ENCODE measurements around the gene CLIP3.
"Not testable (repeated sequence)": the region's sequence is repeated elsewhere in the genome, so short reads cannot be mapped to it uniquely, and the experiment has no call there.

Gene CLIP3, protein sequence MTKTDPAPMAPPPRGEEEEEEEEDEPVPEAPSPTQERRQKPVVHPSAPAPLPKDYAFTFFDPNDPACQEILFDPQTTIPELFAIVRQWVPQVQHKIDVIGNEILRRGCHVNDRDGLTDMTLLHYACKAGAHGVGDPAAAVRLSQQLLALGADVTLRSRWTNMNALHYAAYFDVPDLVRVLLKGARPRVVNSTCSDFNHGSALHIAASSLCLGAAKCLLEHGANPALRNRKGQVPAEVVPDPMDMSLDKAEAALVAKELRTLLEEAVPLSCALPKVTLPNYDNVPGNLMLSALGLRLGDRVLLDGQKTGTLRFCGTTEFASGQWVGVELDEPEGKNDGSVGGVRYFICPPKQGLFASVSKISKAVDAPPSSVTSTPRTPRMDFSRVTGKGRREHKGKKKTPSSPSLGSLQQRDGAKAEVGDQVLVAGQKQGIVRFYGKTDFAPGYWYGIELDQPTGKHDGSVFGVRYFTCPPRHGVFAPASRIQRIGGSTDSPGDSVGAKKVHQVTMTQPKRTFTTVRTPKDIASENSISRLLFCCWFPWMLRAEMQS

GRCh38 chr19:36032251-36033104 is at the start of gene CLIP3:
TSS of gene CLIP3 (minus strand) at chr19:36032873. CDS start at chr19:36032357, 516 bp downstream.
- no peak for DNase-seq

DNA sequence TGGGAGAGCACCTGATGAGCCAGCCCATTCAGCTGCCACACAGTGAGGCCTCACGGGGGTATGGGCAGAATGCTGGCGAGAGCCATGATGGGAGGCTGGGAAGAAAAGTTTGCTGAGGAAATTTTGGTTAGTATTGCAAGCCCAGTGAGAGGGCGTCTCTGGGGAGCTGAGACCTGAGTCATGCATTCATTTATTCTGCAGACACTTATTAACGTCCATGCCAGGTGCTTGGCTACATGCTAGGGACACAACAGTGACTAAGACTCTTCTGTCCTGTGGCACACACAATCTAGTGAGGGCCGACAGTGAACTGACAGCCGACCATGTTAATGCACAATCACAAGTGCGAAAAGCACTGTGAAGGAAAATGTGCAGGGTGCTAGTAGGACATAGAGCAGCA is 49.2 kb upstream of the CLIP3 start:
- DNase-seq, result no peak

DNA sequence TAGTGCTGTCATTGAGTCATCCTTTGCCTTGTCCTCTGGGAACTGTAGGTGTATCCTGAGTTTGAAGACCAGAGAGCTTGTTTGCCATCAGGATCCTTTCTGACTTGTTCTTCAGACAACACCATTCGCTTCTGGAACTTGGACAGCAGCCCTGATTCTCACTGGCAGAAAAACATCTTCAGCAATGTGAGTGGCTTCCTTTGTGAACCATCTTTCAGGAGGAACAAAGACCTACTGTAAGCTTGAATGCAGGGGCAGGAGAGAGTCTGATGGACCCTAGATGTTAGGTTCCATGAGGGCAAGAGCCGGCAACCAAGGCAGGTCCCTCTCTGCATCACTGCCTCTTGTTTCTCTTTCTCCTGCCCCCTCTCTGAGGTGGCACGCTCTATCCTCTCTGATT is 48.7 kb upstream of the CLIP3 start:
- no peak for DNase-seq

- DNase-seq, result no peak
Observed at GRCh38 chr19:36079389-36079945, 46.8 kb upstream of the CLIP3 start.

GRCh38 chr19:36073121-36073876 is 40.6 kb upstream of the CLIP3 start:
- DNase-seq, result no peak

DNA sequence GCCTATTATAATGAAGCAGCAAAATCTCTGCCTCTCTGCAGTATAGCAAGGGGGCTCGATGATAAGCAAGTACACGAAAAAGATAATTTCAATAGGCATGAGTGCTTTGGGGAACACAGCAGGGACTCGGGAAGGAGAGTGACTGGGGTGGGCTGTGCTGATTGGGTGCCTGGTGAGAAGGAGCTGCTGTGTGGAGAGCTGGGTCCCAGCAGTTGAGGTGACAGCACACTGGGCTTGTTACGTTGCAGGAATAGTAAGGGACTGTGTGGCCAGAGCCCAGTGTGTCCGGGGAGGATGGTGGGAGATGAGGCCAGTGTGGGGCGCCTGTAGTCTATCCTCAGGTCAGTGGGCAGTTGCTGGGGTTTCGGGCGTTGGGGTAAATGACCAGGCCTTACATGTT is 39.4 kb upstream of the CLIP3 start:
- DNase-seq, result no peak

- not testable (repeated sequence) for DNase-seq
Observed at GRCh38 chr19:36068810-36069499, 36.3 kb upstream of the CLIP3 start.

- DNase-seq, result no peak
Observed at GRCh38 chr19:36067681-36068080, 35.0 kb upstream of the CLIP3 start.

DNA sequence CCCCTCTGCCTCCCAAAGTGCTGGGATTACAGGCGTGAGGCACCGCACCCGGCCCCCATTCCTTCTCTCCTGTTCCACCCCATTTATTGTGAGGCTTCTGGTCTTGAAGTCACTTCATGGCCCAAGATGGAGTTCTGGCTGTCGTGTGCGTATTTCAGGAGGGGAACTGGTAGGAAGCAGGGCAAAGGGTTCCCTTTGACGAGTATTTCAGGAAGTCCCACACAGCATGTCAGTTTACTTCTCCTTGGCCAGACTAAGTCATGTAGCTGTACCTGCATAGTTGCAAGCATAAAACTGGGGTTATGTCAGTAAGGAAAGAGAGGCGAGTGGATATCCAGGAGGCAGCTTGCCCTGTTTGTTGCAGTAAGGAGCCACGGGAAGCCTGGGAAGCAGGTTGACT is 32.2 kb upstream of the CLIP3 start:
- no peak for DNase-seq

DNA sequence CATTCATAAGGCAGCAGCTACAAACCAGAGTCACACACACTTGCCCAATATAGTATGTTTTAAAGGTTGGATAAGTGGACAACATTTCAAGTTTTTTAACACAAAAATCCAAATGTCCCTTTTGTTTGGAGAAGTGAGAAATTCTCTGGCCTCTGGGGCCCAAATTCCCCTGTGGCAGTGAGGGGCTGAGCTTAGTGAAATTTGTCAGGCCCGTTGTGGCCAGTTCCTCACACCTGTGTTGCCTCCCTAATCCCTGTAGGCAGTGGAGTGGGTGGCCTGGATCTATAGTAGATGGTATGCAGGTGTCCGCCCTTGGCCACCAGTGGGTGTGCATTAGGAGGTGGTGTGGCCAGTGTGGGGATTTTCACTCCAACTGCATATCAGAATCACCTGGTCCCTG is 28.7 kb upstream of the CLIP3 start:
- no peak for DNase-seq

DNA sequence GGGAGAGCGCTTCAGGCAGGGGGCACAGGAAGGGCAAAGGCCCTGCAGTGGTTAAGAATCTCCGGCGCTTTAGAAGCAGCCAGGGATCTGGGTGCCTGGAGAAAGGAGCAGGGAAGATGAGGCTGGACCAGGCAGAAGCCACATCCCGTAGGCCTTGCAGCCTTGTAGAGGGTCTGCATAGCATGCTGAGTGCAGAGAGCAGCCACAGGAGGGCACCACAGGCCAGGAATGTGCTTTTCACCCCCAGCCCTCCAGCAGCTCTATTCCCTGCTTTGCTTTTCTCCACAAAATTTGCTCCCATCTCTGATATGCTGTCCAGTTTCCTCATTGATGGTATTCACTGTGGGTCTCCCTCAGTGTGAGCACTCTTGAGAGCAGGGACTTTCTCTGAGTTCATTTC is 27.8 kb upstream of the CLIP3 start:
- DNase-seq, result no peak

- DNase-seq, result no peak
Observed at GRCh38 chr19:36059180-36059910, 26.7 kb upstream of the CLIP3 start.

GRCh38 chr19:36058481-36059179 is 26.0 kb upstream of the CLIP3 start:
- DNase-seq, result no peak

DNA sequence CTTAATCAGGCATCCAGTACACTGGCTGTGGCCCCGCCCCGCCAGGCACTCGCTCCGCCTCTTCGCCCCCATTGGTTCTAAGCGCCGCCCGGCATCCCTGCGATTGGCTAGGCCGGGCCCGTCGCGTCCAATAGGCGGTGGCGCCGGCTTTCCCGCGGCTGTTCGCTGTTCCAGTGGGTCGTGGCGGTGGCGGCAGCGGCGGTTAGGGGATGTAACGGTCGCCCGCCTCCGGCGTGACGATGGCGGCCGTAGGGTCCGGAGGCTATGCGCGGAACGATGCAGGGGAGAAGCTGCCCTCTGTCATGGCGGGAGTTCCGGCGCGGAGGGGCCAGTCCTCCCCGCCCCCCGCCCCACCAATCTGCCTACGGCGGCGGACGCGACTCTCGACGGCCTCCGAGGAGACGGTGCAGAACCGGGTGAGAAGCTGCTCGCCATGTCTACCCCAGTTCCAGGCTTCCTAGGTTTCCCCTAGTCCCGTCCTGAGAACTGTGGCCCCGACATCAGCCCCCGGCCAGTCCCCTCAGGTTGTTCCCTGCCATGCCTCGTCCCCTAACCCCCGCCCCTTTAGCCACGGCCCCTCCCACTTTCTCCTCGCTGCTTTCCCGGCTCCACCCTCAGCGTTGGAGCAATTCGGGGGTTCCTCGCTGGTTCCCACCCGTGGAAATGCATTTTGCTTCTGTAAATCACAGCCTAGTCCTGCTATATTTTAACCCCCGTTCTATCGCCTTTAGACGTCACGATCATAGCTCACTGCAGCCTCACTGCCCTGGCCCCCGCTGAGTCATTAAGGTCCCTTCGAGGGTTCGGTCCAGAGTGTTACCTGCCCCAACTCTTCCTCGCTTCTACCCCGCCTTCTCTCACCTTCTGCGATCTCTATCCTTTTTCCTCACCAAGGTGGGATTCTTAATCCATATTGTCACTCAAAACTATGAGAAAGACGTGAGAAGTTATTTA is 22.3 kb upstream of the CLIP3 start, which contains the start of gene WDR62:
TSS of gene WDR62 (plus strand) at position 165 of the 954 bp plus-strand sequence. CDS start at position 240, 75 bp downstream.
- DNase-seq, result peak; percentile 43

DNA sequence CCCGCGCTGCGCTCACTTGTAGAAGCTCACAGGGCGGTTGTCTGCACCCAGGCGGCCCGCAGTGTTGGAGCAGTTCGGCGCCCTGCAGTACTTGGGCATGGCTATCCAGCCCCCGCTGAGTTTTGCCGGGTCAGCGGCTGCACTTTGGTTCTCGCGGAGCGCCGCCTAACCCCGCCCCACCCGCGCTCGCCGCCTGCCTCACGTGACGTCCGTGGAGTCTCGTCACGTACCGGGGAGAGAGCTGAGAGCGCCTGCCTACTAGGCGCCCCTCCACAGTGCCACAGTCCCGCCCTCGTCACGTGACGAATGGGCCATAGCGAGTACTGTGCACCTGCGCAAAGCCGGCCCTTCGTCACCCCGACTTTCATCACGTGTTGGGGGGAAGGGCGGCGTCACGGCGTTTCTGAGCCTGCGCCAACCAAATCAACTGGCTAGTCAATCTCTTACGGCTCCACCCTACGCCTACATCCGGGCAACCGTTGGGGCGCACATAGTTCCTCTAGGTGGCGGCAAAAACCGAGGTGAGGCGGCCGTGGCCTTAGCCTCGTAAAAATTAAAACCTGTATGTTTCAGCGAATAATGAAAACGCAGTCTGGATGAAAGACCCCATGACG is 21.6 kb upstream of the CLIP3 start, which contains the start of gene THAP8:
TSS of gene THAP8 (minus strand) at position 167 of the 614 bp plus-strand sequence. CDS start at position 99, 68 bp downstream.
- DNase-seq, result peak; percentile 83

GRCh38 chr19:36051637-36052036 is 19.0 kb upstream of the CLIP3 start:
- DNase-seq, result no peak

DNA sequence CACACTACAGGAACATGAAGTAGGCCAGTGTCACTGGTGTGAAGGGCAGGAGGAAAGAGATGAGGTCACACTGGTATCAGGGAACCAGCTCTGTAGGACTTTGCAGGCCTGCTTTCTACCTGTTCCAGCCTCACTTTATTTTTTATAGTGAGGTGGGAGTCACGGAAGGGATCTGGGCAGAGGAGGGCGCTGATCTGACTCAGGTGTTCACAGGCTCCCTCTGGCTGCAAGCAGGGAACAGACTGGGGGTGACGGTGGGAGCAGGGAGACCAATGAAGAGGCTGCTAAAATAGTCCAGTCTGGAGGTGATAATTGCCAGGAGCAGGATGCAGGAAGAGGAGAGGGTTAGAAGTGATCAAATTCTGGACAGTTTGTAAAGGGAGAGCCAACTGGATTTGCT is 18.6 kb upstream of the CLIP3 start:
- no peak for DNase-seq

GRCh38 chr19:36049080-36049698 is 16.5 kb upstream of the CLIP3 start:
- no peak for DNase-seq

All from SIG-M5 (cell line).